Measurements from ENCODE around the gene HSBP1L1. TPM values are rescaled to one million over a fixed set of nuclear protein-coding genes. Genes with fewer than 3 reads are reported as not detected.
A peak's percentile ranks its signal among the peaks of the same experiment; 100 is the strongest.

Gene HSBP1L1
- total and polyA plus RNA-seq, 2 of the 13 experiments (the other 11 are each of a cell fraction or from before 2014, with no cell fraction given), result 22.6 to 45.1 TPM

DNA sequence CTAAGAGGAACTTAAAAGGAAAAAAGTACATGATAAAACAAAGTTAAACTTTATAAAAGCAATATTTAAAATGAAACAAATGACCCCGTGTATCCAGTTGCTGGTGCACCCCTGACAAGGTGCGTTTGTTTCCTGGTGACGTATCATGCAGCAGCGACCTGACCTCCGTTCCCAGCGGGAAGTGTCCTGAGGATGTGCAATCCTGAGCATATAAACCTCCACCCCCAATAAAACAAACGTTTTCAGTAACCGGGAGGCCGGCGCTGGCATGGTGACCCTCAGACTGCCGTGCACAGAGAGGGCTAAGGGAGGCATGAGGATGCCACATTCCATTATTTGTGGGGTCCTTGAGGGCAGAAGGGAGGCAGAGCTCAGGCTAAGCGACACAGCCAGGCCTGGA is 27.8 kb upstream of the HSBP1L1 start (continued):
- TF ChIP-seq, protein P1, sequence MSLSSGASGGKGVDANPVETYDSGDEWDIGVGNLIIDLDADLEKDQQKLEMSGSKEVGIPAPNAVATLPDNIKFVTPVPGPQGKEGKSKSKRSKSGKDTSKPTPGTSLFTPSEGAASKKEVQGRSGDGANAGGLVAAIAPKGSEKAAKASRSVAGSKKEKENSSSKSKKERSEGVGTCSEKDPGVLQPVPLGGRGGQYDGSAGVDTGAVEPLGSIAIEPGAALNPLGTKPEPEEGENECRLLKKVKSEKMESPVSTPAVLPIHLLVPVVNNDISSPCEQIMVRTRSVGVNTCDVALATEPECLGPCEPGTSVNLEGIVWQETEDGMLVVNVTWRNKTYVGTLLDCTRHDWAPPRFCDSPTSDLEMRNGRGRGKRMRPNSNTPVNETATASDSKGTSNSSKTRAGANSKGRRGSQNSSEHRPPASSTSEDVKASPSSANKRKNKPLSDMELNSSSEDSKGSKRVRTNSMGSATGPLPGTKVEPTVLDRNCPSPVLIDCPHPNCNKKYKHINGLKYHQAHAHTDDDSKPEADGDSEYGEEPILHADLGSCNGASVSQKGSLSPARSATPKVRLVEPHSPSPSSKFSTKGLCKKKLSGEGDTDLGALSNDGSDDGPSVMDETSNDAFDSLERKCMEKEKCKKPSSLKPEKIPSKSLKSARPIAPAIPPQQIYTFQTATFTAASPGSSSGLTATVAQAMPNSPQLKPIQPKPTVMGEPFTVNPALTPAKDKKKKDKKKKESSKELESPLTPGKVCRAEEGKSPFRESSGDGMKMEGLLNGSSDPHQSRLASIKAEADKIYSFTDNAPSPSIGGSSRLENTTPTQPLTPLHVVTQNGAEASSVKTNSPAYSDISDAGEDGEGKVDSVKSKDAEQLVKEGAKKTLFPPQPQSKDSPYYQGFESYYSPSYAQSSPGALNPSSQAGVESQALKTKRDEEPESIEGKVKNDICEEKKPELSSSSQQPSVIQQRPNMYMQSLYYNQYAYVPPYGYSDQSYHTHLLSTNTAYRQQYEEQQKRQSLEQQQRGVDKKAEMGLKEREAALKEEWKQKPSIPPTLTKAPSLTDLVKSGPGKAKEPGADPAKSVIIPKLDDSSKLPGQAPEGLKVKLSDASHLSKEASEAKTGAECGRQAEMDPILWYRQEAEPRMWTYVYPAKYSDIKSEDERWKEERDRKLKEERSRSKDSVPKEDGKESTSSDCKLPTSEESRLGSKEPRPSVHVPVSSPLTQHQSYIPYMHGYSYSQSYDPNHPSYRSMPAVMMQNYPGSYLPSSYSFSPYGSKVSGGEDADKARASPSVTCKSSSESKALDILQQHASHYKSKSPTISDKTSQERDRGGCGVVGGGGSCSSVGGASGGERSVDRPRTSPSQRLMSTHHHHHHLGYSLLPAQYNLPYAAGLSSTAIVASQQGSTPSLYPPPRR (CRISPR knock-in tag; IDR thresholded peaks at IDR 0.05; ENCODE audit: borderline replicate concordance), result no peak
- TF ChIP-seq ZC3H13 (CRISPR knock-in tag; IDR thresholded peaks at IDR 0.05), result no peak
- no peak for TF ChIP-seq KLF16 (CRISPR knock-in tag; IDR thresholded peaks at IDR 0.05)
- TF ChIP-seq ZNF775 (CRISPR knock-in tag; IDR thresholded peaks at IDR 0.05; ENCODE audit: borderline replicate concordance), result no peak
- TF ChIP-seq RXRB (CRISPR knock-in tag; IDR thresholded peaks at IDR 0.05; ENCODE audit: borderline replicate concordance), result peak; percentile 36
- TF ChIP-seq CBX2 (IDR thresholded peaks at IDR 0.05; ENCODE audit: low read depth, low read length), result no peak
- TF ChIP-seq CBX2 (CRISPR knock-in tag; IDR thresholded peaks at IDR 0.05; ENCODE audit: low read depth), result no peak
- TF ChIP-seq, protein P2, sequence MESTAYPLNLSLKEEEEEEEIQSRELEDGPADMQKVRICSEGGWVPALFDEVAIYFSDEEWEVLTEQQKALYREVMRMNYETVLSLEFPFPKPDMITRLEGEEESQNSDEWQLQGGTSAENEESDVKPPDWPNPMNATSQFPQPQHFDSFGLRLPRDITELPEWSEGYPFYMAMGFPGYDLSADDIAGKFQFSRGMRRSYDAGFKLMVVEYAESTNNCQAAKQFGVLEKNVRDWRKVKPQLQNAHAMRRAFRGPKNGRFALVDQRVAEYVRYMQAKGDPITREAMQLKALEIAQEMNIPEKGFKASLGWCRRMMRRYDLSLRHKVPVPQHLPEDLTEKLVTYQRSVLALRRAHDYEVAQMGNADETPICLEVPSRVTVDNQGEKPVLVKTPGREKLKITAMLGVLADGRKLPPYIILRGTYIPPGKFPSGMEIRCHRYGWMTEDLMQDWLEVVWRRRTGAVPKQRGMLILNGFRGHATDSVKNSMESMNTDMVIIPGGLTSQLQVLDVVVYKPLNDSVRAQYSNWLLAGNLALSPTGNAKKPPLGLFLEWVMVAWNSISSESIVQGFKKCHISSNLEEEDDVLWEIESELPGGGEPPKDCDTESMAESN (CRISPR knock-in tag; conservative IDR thresholded peaks at IDR 0.05), result no peak
- TF ChIP-seq ZNF557 (CRISPR knock-in tag; IDR thresholded peaks at IDR 0.05), result no peak
- no peak for TF ChIP-seq MAFG (CRISPR knock-in tag; IDR thresholded peaks at IDR 0.05)
- TF ChIP-seq SMARCC2 (IDR thresholded peaks at IDR 0.05), result no peak
- TF ChIP-seq MTA3 (CRISPR knock-in tag; IDR thresholded peaks at IDR 0.05), result no peak
- TF ChIP-seq ZSCAN22 (CRISPR knock-in tag; IDR thresholded peaks at IDR 0.05), result no peak
- TF ChIP-seq RORA (CRISPR knock-in tag; IDR thresholded peaks at IDR 0.05), result no peak
- TF ChIP-seq ATF7 (IDR thresholded peaks at IDR 0.05), result no peak
- TF ChIP-seq ATF7 (CRISPR knock-in tag; IDR thresholded peaks at IDR 0.05), result no peak
- TF ChIP-seq, protein P3, sequence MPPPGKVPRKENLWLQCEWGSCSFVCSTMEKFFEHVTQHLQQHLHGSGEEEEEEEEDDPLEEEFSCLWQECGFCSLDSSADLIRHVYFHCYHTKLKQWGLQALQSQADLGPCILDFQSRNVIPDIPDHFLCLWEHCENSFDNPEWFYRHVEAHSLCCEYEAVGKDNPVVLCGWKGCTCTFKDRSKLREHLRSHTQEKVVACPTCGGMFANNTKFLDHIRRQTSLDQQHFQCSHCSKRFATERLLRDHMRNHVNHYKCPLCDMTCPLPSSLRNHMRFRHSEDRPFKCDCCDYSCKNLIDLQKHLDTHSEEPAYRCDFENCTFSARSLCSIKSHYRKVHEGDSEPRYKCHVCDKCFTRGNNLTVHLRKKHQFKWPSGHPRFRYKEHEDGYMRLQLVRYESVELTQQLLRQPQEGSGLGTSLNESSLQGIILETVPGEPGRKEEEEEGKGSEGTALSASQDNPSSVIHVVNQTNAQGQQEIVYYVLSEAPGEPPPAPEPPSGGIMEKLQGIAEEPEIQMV (CRISPR knock-in tag; IDR thresholded peaks at IDR 0.05; ENCODE audit: low read depth), result no peak
- 0 out of 3 replicates have a peak, but pooled peaks have one; percentile 7 for TF ChIP-seq MXI1 (IDR thresholded peaks at IDR 0.05; ENCODE audit: borderline replicate concordance, low read depth, low read length)
- TF ChIP-seq ZNF674 (CRISPR knock-in tag; IDR thresholded peaks at IDR 0.05; ENCODE audit: low read depth), result no peak
- TF ChIP-seq STAG1 (CRISPR knock-in tag; IDR thresholded peaks at IDR 0.05), result no peak
- no peak for TF ChIP-seq ZEB1 (IDR thresholded peaks at IDR 0.05; ENCODE audit: insufficient replicate concordance, low read depth)
- TF ChIP-seq SPEN (CRISPR knock-in tag; IDR thresholded peaks at IDR 0.05; ENCODE audit: low read depth), result no peak
- no peak for TF ChIP-seq NCOA5 (CRISPR knock-in tag; IDR thresholded peaks at IDR 0.05)
- no peak for TF ChIP-seq GFI1 (CRISPR knock-in tag; IDR thresholded peaks at IDR 0.05; ENCODE audit: borderline replicate concordance)

All from HepG2 (cell line).